Renal cortex interstitium (tissue), 15 donors: ENCODE data around the gene DEFB131B. TPM values are rescaled to one million over a fixed set of nuclear protein-coding genes. Genes with fewer than 3 reads are reported as not detected.
A peak's percentile ranks its signal among the peaks of the same experiment; 100 is the strongest.
"Not testable (repeated sequence)": the region's sequence is repeated elsewhere in the genome, so short reads cannot be mapped to it uniquely, and the experiment has no call there.

Experiments
- DNase-seq, 11 donors: peaks; one replicate each; pipeline ENCODE4 v3.0.0-alpha.2; 2013; ENCODE audit warnings: low read depth in 9 of 11, low spot score in 4 of 11; ENCODE audit errors: extremely low read depth in 1 of 11
- long read RNA-seq, 16 experiments: transcript quantifications; one replicate each; lab custom pipeline, GENCODE V29; 2026
- polyA plus RNA-seq, 3 donors: library from polyadenylated mRNA; unstranded; fragments of 120-200 nt; gene quantifications; one replicate each; pipeline ENCODE4 v1.2.1, GENCODE V29; 2013; ENCODE audit not compliant: insufficient read length in 3 of 3

DEFB131B gene, protein sequence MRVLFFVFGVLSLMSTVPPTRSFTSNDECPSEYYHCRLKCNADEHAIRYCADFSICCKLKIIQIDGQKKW
- polyA plus RNA-seq = 1 to 10 TPM in 2 of 3 donors, under 1 TPM in 1; 0.90 to 2.3 (median 1.6) TPM
- long read RNA-seq, donor 1 = 0 reads
- long read RNA-seq, donor 2 = 0 reads
- long read RNA-seq, donor 3 = 0 reads
- long read RNA-seq, donor 4 = 0 reads
- long read RNA-seq, donor 5 = 0 reads
- long read RNA-seq, donor 6 = 0 reads
- long read RNA-seq, donor 7 = 0 reads
- long read RNA-seq, donor 8 = 0 reads
- long read RNA-seq, donor 9 = 0 reads
- long read RNA-seq, donor 10 = 0 reads
- long read RNA-seq, donor 11 = 0 reads
- long read RNA-seq, donor 12 = 0 reads
- long read RNA-seq, donor 13 = 0 reads
- long read RNA-seq, donor 14 = 0 reads
- long read RNA-seq, donor 15 = 0 reads
- long read RNA-seq, donor 16 = 0 reads

DNA sequence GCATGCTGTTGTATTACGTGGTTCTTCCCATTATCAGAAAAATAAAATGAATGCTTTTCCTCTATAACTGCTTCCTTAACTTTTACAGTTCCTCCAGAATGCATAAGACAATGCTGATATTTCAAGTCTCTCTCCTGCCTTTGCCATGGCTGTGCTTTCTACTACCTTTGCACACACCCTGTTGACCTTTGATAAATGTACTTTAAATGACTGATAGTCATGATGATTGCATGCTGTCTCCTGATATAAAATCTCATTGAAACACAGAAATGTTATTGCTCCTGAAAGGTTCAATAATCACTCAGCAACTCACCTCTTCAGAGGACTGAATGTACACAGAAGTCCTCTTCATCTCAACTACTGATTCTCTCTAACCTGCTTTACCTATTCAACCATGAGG lies at the start of gene DEFB131B:
TSS of gene DEFB131B (plus strand) at position 395 of the 400 bp plus-strand sequence. CDS start at position 395, 0 bp downstream.
- not testable (repeated sequence) for DNase-seq

DNA sequence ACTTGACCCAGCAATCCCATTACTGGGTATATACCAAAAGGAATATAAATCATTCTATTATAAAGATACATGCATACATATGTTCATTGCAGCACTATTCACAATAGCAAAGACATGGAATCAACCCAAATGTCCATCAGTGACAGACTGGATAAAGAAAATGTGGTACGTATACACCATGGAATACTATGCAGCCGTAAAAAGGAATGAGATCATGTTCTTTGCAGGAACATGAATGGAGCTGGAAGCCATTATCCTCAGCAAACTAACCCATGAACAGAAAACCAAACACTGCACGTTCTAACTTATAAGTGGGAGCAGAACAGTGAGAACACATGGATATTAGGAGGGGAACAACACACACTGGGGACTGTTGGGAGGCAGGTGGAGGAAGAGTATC lies 49.0 kb upstream of the DEFB131B start:
- DNase-seq = not testable (repeated sequence)

DNA sequence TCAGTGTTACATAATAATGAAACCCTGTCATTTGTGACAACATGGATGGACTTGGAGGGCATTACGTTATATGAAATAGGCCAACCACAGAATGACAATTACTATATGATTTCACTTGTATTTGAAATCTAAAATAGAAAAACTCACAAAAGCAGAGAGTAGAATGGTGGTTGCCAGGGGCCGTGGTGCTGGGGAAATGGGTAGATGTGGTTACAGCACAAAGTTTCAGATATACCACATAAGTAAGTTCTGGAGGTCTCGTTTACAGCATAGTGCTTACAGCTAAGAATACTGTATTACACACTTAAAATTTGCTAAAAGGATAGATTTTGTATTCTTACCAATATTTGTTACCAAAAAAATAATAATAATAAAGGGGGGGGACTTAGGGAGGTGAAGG lies 48.6 kb upstream of the DEFB131B start:
- DNase-seq = not testable (repeated sequence)

DNA sequence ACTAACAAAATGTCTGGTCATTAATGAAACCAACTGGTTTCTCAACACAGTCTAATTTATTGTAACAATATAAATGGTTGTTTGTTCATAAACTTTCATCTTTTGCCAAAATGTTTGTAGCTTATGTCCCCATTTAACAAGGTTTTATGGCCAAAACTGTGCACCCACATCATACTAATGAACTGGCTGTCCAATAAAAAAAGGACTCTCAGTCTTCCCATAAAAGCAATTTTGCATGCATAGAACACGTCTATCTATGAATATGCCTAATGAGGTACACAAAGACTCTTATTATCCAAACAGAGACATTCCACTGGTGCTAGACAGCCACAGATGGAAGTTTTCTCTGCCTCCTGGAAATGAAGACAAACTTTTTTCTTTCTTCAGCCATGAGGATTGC lies 45.4 kb upstream of the DEFB131B start, which contains the start of gene DEFB108B:
TSS of gene DEFB108B (plus strand) at position 390 of the 400 bp plus-strand sequence. CDS start at position 390, 0 bp downstream.
- not testable (repeated sequence) for DNase-seq

DNA sequence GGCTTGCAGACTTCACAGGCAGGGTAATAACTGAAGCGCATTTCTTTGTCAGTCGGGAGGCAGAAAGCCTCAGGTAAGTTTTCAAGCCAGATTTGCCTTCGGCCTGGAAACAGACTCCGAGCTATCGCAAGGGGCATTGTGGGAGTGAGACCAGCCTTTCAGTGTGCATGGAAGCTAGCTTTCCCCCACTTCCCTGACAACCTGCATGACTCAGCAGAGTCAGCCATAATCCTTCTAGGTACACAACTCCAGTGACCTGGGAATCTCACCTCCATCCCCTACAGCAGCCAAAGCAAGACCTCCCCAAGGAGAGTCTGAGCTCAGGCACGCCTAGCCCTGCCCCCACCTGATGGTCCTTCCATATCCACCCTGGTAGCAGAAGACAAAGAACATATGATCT lies 35.5 kb upstream of the DEFB131B start:
- not testable (repeated sequence) for DNase-seq

DNA sequence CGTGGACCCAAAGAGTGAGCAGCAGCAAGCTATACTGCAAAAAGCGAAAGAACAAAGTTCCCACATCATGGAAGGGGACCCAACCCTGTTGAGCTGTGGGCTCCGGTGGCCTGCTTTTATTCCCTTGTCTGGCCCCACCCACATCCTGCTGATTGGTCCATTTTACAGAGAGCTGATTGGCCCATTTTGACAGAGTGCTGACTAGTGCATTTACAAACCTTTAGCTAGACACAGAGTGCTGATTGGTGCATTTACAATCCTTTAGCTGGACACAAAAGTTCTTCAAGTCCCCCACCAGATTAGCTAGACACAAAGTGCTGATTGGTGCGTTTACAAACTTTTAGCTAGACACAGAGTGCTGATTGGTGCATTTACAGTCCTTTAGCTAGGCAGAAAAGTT lies 34.9 kb upstream of the DEFB131B start:
- not testable (repeated sequence) for DNase-seq

DNA sequence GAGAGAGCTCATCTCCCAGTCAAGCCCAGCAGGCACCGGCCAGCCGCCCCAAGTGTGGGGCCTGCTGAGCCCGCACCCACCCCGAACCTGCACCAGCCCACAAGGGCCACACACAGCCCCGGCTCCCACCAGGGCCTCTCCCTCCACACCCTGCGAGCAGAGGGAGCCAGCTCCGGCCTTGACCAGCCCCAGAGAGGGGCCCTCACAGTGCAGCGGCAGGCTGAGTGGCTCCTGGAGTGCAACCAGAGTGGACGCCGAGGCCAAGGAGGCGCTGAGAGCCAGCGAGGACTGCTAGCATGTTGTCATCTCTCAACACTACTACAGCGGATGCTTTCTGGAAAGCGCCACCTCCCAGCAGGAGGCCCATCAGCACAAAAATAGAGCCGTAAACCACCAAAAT lies 34.4 kb upstream of the DEFB131B start:
- DNase-seq = no peak

DNA sequence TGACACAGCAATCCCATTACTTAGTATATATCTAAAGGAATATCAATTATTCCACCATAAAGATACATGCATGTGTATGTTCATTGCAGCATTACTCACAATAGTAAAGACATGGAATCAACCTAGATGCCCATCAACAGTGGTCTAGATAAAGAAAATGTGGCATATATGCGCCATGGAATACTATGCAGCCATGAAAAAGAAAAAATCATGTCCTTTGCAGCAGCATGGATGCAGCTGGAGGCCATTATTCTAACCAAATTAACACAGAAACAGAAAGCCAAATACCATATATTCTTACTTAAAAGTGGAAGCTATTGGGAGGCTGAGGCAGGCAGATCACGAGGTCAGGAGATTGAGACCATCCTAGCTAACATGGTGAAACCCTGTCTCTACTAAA lies 24.4 kb upstream of the DEFB131B start:
- DNase-seq = not testable (repeated sequence)

DNA sequence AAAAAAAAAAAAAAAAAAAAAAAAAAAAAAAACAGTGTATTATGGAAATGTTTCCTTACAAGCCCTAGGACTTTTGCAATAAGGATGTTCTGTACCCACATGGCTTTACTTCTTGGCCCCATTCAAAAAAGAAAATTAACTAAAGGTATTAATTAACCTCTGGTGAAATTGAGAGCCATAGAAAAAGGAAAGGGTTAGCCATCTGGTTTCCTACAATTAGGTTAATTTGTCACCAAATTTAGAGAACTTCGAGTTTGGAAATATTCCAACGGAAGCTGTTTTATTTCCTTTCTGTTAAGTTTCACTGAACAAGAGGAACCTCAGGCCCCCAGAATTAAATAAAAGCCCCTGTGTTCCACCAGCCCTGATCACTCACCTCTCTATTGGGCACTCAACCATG lies 22.4 kb upstream of the DEFB131B start:
- not testable (repeated sequence) for DNase-seq

DNA sequence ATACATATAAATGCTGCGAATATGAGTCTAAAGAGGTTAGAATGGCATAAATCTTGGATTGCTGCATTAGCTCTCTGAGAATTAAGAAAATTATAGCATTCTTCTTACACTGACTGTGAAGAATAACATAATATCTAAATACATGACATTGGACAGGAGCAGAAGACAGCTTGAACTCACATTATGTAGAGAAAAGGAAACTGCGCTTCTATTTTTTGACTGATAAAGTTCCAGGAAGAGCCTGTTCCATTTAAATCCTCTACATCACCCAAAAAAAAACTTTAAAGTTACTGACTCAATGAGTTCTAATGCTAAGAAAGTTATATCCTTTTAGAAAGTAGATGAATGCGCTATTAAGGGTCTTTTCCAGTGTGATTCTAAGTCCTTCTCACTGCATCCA lies 17.4 kb upstream of the DEFB131B start:
- DNase-seq = not testable (repeated sequence)

DNA sequence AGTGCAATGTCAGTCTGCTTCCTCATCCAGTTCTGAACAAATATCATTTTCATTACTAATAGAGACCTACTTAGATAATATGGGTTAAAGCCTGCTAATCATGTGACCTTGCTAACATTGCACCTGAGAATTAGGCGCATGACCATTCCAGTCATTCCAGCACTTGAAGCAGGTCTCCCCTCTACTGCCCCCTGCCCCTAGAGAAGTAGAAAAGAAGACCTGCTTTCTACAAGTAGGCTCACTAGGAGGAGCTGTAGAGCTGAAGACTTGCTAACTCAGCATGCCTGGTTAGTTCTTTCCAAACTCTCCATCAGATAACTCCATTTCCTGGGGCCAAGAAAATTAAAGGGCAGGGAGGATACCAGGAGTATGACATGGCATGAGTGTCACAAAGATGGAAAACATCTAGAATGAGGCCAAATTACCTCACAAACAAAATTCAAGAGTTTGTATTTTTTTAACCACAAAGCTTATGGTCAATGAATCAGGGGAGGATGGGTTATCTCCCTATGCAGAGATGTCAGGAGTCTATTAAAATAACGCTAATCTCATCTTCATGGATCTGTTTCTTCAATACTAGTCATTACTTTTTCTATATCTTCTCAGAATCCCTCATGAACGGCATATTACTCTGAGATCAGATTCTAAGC lies 14.2 kb upstream of the DEFB131B start:
- DNase-seq = peak in 10 of 11 donors; percentile 4 to 44 (median 24)

DNA sequence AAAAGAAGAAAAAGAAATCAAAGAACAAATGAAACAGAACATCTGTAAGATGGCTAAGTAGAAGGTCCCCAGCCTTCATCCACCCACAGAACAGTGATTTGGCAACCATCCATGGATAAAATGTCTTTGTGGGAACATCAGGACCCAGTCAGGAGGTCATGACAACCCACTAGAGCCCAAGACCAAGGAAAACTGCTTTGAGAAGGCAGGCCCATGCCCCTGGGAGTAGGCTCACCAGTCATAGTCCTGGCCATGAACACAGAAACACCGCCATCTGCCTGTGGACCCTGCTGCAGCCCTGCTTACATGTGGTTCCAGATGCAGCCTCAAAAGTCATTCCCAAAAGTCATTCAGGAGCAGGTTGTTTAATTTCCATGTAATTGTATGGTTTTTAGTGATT lies 11.0 kb upstream of the DEFB131B start:
- DNase-seq = not testable (repeated sequence)

DNA sequence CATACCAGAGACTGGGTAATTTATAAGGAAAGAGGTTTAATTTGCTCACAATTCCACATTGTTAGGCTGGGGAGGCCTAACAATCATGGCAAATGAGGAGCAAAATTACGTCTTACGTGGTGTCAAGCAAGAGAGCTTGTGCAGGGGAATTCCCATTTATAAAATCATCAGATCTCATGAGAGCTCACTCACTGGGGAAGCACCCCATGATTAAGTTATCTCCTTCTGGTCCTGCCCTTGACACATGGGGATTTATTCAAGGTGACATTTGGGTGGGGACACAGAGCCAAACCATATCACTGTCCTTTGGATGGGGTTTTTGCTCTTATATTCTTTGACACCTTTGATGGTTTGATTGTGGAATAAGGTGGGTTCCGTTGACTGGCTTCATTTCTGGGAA lies 8.3 kb upstream of the DEFB131B start:
- not testable (repeated sequence) for DNase-seq

DNA sequence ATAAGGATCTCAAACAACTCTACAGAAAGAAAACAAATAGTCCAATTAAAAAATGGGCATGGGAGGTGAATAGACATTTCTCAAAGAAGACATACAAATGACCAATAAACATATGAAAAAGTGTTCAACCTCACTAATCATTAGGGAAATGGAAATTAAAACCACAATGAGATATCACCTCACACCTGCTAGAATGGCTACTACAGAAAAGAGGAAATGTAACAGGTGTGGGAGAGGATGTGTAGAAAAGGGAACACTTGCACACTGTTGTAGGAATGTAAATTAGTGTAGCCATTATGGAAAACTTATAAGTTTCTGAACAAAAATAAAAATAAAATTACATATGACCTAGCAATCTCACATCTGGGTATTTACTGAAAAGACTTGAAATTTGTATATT lies 7.6 kb upstream of the DEFB131B start:
- DNase-seq = not testable (repeated sequence)

DNA sequence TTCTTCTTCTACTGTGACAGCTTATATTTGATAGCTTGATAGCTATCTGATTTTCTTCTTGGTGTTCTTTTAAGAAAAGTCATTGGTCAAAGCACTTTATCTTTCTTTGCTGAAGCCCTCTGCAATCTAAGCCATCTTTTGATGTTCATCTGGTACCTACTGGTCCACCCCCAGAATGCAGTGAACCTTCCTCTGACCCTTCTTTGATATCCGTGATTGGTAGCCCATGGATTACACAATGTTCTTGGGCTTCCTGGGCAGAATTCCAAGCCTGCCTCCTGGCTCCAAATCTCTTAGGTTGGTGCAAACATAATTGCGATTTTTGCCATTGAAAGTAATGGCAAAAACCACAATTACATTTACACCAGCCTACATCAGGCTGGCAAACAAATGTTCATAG lies 2.0 kb upstream of the DEFB131B start:
- DNase-seq = not testable (repeated sequence)

DNA sequence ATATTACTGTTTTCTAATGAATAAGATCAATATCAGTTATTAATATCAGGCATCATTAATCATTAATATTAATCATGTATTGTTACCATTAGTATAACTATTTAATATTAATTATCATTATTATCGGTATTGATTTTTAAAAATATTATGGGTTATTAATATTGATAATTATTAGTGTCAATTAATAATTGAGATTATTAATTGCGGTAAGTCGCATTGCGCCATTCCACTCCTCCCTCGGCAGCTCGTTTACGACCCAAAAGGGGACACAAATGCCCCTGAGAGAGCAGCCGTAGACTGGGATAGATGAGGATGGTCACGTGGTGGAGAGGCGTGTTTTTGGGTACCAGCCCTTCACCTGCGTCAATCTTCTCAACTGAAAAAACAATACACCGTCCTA lies 7.6 kb downstream of the DEFB131B start:
- not testable (repeated sequence) for DNase-seq

DNA sequence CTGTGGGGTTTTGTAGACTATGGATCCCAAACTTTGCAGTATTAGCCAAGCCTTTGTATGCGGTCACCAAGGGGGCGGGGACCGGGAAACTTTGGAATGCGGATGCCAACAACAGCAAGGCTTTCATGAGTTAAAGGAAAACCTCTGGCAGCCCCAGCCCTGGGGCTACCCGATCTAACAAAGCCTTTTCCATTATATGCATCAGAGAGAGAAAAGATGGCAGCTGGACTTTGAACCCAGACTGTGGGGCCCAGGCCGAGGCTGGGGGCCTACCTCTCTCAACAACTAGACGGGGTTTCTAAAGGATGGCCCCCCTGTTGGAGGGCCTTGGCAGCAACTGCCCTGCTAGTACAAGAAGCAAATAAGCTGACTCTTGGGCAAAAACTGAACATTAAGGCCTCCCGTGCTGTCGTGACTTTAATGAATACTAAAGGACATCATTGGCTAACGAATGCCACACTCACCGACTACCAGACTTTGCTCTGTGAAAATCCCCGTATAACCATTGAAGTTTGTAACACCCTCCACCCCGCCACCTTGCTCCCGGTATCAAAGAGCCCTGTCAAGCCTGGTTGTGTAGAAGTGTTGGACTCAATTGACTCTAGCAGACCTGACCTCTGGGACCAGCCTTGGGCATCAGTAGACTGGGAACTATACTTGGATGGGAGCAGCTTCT lies 10.2 kb downstream of the DEFB131B start:
- DNase-seq = peak in 3 of 11 donors; percentile 5 to 27 (median 6)

DNA sequence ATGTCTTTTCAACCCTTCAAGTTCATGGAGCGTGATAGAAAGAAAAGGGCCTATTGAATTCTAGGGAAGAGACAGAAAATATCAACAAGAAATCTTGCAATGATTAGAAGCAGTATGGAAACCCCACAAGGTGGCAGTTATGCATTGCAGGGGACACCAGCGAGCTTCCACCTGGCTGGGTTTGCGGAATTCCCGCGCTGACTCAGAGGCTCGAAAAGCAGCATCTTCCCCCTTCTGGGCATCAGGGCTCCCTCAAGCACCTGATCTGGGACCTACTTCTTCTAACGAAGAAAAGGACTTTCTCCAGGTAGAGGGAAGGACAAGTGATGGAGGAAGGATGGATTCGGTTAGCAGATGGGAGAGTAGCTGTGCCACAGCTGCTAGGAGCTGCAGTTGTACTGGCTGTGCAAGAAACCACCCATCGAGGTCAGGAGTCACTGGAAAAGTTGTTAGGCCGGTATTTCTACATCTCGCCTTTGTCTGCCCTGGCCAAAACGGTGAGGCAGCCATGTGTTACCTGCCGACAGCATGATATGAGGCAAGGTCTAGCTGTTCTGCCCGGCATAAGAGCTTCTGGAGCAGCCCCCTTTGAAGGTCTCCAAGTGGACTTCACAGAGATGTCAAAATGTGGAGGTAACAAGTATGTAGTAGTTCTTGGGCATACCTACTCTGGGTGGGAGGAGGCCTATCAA lies 11.1 kb downstream of the DEFB131B start:
- DNase-seq = peak in 1 of 11 donors; percentile 13

DNA sequence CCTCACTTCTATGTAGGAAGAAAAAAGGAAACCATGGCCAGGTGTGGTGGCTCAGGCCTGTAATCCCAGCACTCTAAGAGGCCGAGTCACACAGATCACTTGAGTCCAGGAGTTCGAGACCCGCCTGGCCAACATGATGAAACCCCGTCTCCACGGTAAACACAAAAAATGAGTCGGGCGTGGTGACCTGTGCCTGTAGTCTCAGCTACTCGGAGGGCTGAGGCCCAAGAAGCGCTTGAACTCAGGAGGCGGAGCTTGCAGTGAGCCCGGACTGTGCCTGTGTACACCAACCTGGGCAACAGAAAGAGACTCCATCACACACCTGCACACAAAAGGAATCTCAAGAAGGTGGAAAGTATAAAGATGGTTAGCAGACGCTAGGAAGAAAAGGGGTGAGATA lies 17.7 kb downstream of the DEFB131B start:
- no peak for DNase-seq
